Smooth muscle cell (in vitro differentiated cells): ENCODE data around the gene CYP2A13. TPM values are rescaled to one million over a fixed set of nuclear protein-coding genes. Genes with fewer than 3 reads are reported as not detected.
"Not testable (repeated sequence)": the region's sequence is repeated elsewhere in the genome, so short reads cannot be mapped to it uniquely, and the experiment has no call there.

Experiments
- DNase-seq: peaks from one replicate; lab custom pipeline; 2025; ENCODE audit not compliant: unreplicated experiment; lab: John Stamatoyannopoulos, UW
- H2AFZ ChIP-seq: fragments of 200-600 bp; sonication (generic); 2 replicates; pipeline ENCODE4 v1.6.0; 2016; ENCODE audit warnings: antibody characterized with exemption, low read depth, mild to moderate bottlenecking
- H3F3A ChIP-seq: fragments of 200-600 bp; sonication (generic); 2 replicates; pipeline ENCODE4 v1.6.0; 2017; ENCODE audit warnings: antibody characterized with exemption, low read depth
- H3K27ac ChIP-seq: fragments of 200-600 bp; sonication (generic); 2 replicates; pipeline ENCODE4 v1.5.1; 2016; ENCODE audit warnings: low read depth, mild to moderate bottlenecking
- H3K27me3 ChIP-seq: fragments of 200-600 bp; sonication (generic); 2 replicates; pipeline ENCODE4 v1.6.1; 2016; ENCODE audit warnings: low read depth, mild to moderate bottlenecking
- H3K36me3 ChIP-seq: fragments of 200-600 bp; sonication (generic); 2 replicates; pipeline ENCODE4 v1.5.1; 2016; ENCODE audit warnings: low read depth
- H3K4me1 ChIP-seq: fragments of 200-600 bp; sonication (generic); 2 replicates; pipeline ENCODE4 v1.5.1; 2016; ENCODE audit warnings: low read depth
- H3K4me2 ChIP-seq: fragments of 200-600 bp; sonication (generic); 2 replicates; pipeline ENCODE4 v1.6.0; 2016; ENCODE audit warnings: mild to moderate bottlenecking
- H3K4me3 ChIP-seq: fragments of 200-600 bp; sonication (generic); 2 replicates; pipeline ENCODE4 v1.5.1; 2016; ENCODE audit warnings: mild to moderate bottlenecking
- H3K79me2 ChIP-seq: fragments of 200-600 bp; sonication (generic); 2 replicates; pipeline ENCODE4 v1.6.0; 2016; ENCODE audit warnings: low read depth, mild to moderate bottlenecking
- H3K9ac ChIP-seq: fragments of 200-600 bp; sonication (generic); 2 replicates; pipeline ENCODE4 v1.6.0; 2016; ENCODE audit warnings: low read depth
- H3K9me3 ChIP-seq: fragments of 200-600 bp; sonication (generic); replicated peaks from 2 replicates; pipeline ENCODE4 v1.5.1; 2016; ENCODE audit warnings: low read depth
- H4K20me1 ChIP-seq: fragments of 200-600 bp; sonication (generic); 2 replicates; pipeline ENCODE4 v1.6.0; 2016; ENCODE audit warnings: low read depth
- CTCF ChIP-seq: fragments of 200-600 bp; sonication (generic); IDR thresholded peaks from 2 replicates; pipeline ENCODE4 v1.5.1; 2017; ENCODE audit warnings: borderline replicate concordance, mild to moderate bottlenecking, antibody characterized with exemption; ENCODE audit not compliant: insufficient read depth, poor library complexity, severe bottlenecking
- WGBS: methylation state at CpG from one replicate; pipeline ENCODE4 v1.1.7; 2016; ENCODE audit warnings: low lambda C conversion rate; 5-methylcytosine and 5-hydroxymethylcytosine counted together
- polyA plus RNA-seq: library from polyadenylated mRNA; unstranded; fragments of >200 nt; fragmentation: Nextera tagmentation; extraction: Ambion mirVana; gene quantifications from 2 replicates; pipeline ENCODE4 v1.2.1, GENCODE V29; 2016
- total RNA-seq: library from RNA; depleted of rRNA; stranded (reverse); fragments of >200 nt; gene quantifications from 2 replicates; pipeline ENCODE4 v1.2.3, GENCODE V29; 2014

CYP2A13 gene
- total and polyA plus RNA-seq, 2 experiments from 2014 or later, result not detected

GRCh38 chr19:41116261-41116660 lies 28.0 kb downstream of the CYP2A13 start:
- WGBS, result 82% methylated on average over 8 of the region's 8 CpGs
- H3F3A ChIP-seq, result no peaks in the 10 kb centered on the region

GRCh38 chr19:41120929-41121911 lies 33.0 kb downstream of the CYP2A13 start:
- DNase-seq, H3K27ac ChIP-seq, H3F3A ChIP-seq, H4K20me1 ChIP-seq, H3K4me3 ChIP-seq, H3K9ac ChIP-seq, H3K9me3 ChIP-seq, H2AFZ ChIP-seq, H3K4me2 ChIP-seq, H3K4me1 ChIP-seq, H3K79me2 ChIP-seq, H3K27me3 ChIP-seq, H3K36me3 ChIP-seq: not testable (repeated sequence)
- 92% methylated on average over 33 of the region's 41 CpGs for WGBS

More at GRCh38 chr19:41116261-41116660, 28.0 kb downstream of the CYP2A13 start:
- Histone ChIP-seq H2AFZ (no peak overlapping the region), H3K27ac (no peak overlapping the region), H3K9me3 (no peaks in the 10 kb centered on the region), H4K20me1 (no peaks in the 10 kb centered on the region), H3K4me2 (no peak overlapping the region), H3K4me1 (no peaks in the 10 kb centered on the region), H3K9ac (no peak overlapping the region), H3K27me3 (no peaks in the 10 kb centered on the region), H3K79me2 (no peaks in the 10 kb centered on the region), H3K36me3 (no peaks in the 10 kb centered on the region), H3K4me3 (no peak overlapping the region)
- no peak for TF ChIP-seq CTCF
- no peak for DNase-seq

GRCh38 chr19:41122846-41123245 lies 34.6 kb downstream of the CYP2A13 start:
- not testable (repeated sequence) for H3K4me3 ChIP-seq, H3K9me3 ChIP-seq, H4K20me1 ChIP-seq, H3F3A ChIP-seq, H3K4me1 ChIP-seq, DNase-seq, H3K27me3 ChIP-seq, H3K27ac ChIP-seq, H3K36me3 ChIP-seq, H3K9ac ChIP-seq, H3K4me2 ChIP-seq, H3K79me2 ChIP-seq, H2AFZ ChIP-seq
- 97% methylated on average over 13 of the region's 13 CpGs for WGBS

- no peaks in the 10 kb centered on the region for H3K9me3 ChIP-seq
- no peak overlapping the region for H2AFZ ChIP-seq
- H3K9ac ChIP-seq, result no peak overlapping the region
- TF ChIP-seq CTCF, result no peak
- H3K27me3 ChIP-seq, result no peaks in the 10 kb centered on the region
- no peak overlapping the region for H3K4me2 ChIP-seq
- no peak overlapping the region for H3K4me3 ChIP-seq
- H3K27ac ChIP-seq, result no peak overlapping the region
- no peaks in the 10 kb centered on the region for H3K4me1 ChIP-seq
- no peaks in the 10 kb centered on the region for H3K79me2 ChIP-seq
- DNase-seq, result no peak
- WGBS, result 92% methylated on average over 10 of the region's 11 CpGs
- no peaks in the 10 kb centered on the region for H4K20me1 ChIP-seq
- H3K36me3 ChIP-seq, result no peaks in the 10 kb centered on the region
- H3F3A ChIP-seq, result no peaks in the 10 kb centered on the region
These were observed 35.6 kb downstream of the CYP2A13 start for GRCh38 chr19:41123716-41124294.
